Neural crest cell (in vitro differentiated cells): ENCODE data around the gene ZNF146. TPM values are rescaled to one million over a fixed set of nuclear protein-coding genes. Genes with fewer than 3 reads are reported as not detected.

Source experiments
- total RNA-seq: library from RNA; stranded (reverse); gene quantifications from 2 replicates; pipeline ENCODE4 v1.2.1, GENCODE V29; 2021

Gene ZNF146
- total RNA-seq, 1 donor from 2014 or later = 88.0 TPM

Other genes starting within 250 kb of the ZNF146 start
- gene SDHAF1, start 219.9 kb upstream of the ZNF146 start, total RNA-seq = 16.8 and 17.5 TPM in 2 replicates
- 0.30 and 0.54 TPM in 2 replicates for gene SYNE4, start 206.3 kb upstream of the ZNF146 start, total RNA-seq
- 21.7 and 23.7 TPM in 2 replicates for gene ALKBH6, start 200.9 kb upstream of the ZNF146 start, total RNA-seq
- gene CLIP3, start 182.2 kb upstream of the ZNF146 start, total RNA-seq = 33.1 and 37.6 TPM in 2 replicates
- 9.4 and 9.8 TPM in 2 replicates for gene THAP8, start 160.8 kb upstream of the ZNF146 start, total RNA-seq
- 34.2 and 35.3 TPM in 2 replicates for gene WDR62, start 160.2 kb upstream of the ZNF146 start, total RNA-seq
- not detected in 2 replicates for gene OVOL3, start 104.0 kb upstream of the ZNF146 start, total RNA-seq
- gene POLR2I, start 100.2 kb upstream of the ZNF146 start, total RNA-seq = 111 and 126 TPM in 2 replicates
- gene TBCB, start 99.6 kb upstream of the ZNF146 start, total RNA-seq = 214 and 219 TPM in 2 replicates
- 321 and 346 TPM in 2 replicates for gene CAPNS1, start 75.0 kb upstream of the ZNF146 start, total RNA-seq
- not detected in 2 replicates for gene COX7A1, start 62.7 kb upstream of the ZNF146 start, total RNA-seq
- gene ZNF565, start 441 bp upstream of the ZNF146 start, total RNA-seq = 5.6 and 6.6 TPM in 2 replicates
- 10.6 and 12.3 TPM in 2 replicates for gene ZFP14, start 164.1 kb downstream of the ZNF146 start, total RNA-seq
- gene ZFP82, start 203.5 kb downstream of the ZNF146 start, total RNA-seq = 19.0 and 19.1 TPM in 2 replicates